ENCODE results near the gene ULK4. TPM values are rescaled to one million over a fixed set of nuclear protein-coding genes. Genes with fewer than 3 reads are reported as not detected.

Gene ULK4
- total RNA-seq, 4 donors from 2014 or later: 2.0 to 3.0 (median 2.3) TPM

DNA sequence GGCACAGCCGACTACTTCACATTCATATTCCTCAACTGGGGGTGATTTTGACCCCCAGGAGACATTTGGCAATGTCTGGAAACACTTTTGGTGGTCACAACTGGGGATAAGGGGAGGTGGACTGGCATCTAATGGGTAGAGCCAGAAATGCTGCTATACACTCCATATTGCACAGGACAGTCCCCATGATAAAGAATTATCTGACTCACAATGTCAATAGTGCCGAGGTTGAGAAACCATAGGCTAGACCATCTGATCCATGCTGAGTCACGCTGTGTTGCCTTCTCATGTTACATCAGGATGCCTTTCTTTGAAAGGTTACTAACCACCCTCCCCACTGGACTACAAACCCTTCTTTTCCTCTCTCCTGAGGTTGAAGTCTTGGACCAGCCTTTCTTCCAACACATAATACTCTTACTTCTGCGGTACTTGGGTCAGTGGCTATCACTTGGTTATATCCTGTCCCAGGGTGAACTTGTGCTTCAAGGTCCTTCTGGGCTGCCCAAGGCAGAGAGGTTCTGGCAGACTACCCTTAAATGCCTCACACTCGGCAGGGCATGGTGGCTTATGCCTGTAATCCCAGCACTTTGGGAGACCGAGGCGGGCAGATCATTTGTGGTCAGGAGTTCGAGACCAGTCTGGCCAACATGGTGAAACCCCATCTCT lies 693.8 kb downstream of the ULK4 start:
- no peaks in the 10 kb centered on the region for H3K4me1 ChIP-seq
- intact Hi-C loops (cut with DNase I; ENCODE audit: low total_unique reads): no loop called here
- in situ Hi-C loops (cut with MboI; ENCODE audit: low sequenced_read_pairs in 4 of 4): no loop called here

DNA sequence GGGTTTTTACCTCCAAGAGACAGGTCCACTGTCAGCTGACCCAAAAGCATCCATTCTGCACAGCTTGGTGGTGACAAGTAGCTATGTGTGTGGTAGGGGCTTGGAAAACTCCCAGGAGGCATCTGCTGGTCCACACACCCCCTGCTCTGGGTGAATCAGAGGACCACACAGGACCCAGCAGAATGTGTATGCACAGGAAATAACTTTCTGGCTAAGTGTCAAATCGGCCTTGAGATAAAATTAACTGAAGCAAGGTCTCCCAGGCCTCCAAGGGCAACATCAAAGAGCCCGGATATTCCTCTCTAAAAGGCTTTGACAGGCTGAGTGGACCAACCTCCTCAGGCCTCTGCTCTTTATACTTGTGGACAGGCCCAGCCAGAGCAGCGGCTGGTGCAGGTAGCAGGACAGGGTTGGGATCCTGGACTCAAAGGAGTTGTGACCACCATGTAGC lies 696.1 kb downstream of the ULK4 start:
- in situ Hi-C loops (cut with MboI; ENCODE audit: low sequenced_read_pairs in 4 of 4): no loop called here
- no peak overlapping the region for H3K4me3 ChIP-seq
- TF ChIP-seq, protein P1, sequence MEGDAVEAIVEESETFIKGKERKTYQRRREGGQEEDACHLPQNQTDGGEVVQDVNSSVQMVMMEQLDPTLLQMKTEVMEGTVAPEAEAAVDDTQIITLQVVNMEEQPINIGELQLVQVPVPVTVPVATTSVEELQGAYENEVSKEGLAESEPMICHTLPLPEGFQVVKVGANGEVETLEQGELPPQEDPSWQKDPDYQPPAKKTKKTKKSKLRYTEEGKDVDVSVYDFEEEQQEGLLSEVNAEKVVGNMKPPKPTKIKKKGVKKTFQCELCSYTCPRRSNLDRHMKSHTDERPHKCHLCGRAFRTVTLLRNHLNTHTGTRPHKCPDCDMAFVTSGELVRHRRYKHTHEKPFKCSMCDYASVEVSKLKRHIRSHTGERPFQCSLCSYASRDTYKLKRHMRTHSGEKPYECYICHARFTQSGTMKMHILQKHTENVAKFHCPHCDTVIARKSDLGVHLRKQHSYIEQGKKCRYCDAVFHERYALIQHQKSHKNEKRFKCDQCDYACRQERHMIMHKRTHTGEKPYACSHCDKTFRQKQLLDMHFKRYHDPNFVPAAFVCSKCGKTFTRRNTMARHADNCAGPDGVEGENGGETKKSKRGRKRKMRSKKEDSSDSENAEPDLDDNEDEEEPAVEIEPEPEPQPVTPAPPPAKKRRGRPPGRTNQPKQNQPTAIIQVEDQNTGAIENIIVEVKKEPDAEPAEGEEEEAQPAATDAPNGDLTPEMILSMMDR (IDR thresholded peaks at IDR 0.05 in 4 of 5, conservative IDR thresholded peaks at IDR 0.05 in 1 of 5): no peak
- no peak for TF ChIP-seq POLR2A (IDR thresholded peaks at IDR 0.05)
- H3K9me3 ChIP-seq: no peaks in the 10 kb centered on the region
- H3K27ac ChIP-seq: no peak overlapping the region
- no peaks in the 10 kb centered on the region for H3K36me3 ChIP-seq
- ATAC-seq: no peak
- no peaks in the 10 kb centered on the region for H3K27me3 ChIP-seq
- no peak for DNase-seq
- H3K4me1 ChIP-seq: no peaks in the 10 kb centered on the region
- intact Hi-C loops (cut with DNase I; ENCODE audit: low total_unique reads): no loop called here

More for the DNA sequence above, 693.8 kb downstream of the ULK4 start:
- DNase-seq (no peak), ATAC-seq (no peak)
- no peak overlapping the region for H3K4me3 ChIP-seq
- no peaks in the 10 kb centered on the region for H3K9me3 ChIP-seq
- TF ChIP-seq POLR2A (IDR thresholded peaks at IDR 0.05): no peak
- TF ChIP-seq, protein P1 (IDR thresholded peaks at IDR 0.05 in 4 of 5, conservative IDR thresholded peaks at IDR 0.05 in 1 of 5): no peak
- no peak overlapping the region for H3K27ac ChIP-seq
- no peaks in the 10 kb centered on the region for H3K36me3 ChIP-seq
- H3K27me3 ChIP-seq: no peaks in the 10 kb centered on the region

DNA sequence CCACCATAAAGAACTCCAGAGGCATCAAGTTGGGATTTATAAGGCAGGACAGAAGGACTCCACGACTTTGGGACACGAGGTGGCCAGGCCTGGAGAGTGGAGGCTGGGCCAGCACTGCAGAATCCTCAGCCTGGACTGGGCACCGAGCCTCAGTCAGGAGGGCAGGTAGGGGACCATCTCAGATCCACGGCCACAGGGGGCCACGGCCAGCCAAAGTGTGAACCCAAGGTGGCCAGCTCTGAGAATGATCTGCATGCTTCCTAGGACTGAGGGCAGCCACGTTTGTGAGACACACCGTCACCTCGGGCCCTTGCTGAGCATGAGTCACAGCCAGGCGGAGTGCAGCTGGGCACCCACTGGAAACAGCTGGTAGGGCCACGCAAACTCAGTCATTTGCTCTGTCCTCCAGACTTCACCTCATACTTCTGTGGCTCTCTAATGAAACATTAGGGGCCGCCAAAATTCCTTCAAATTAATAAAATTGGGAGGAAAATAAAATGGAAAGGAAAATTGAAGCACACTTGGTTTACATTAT lies 696.8 kb downstream of the ULK4 start:
- ATAC-seq: no peak
- DNase-seq: no peak
- TF ChIP-seq, protein P1 (IDR thresholded peaks at IDR 0.05 in 4 of 5, conservative IDR thresholded peaks at IDR 0.05 in 1 of 5): no peak
- no peak for TF ChIP-seq POLR2A (IDR thresholded peaks at IDR 0.05)
- Histone ChIP-seq H3K9me3 (no peaks in the 10 kb centered on the region), H3K27ac (no peak overlapping the region), H3K27me3 (no peaks in the 10 kb centered on the region), H3K4me1 (no peaks in the 10 kb centered on the region), H3K4me3 (no peak overlapping the region), H3K36me3 (no peaks in the 10 kb centered on the region)
- in situ Hi-C loops (cut with MboI; ENCODE audit: low sequenced_read_pairs in 4 of 4): no loop called here
- intact Hi-C loops (cut with DNase I; ENCODE audit: low total_unique reads): no loop called here

DNA sequence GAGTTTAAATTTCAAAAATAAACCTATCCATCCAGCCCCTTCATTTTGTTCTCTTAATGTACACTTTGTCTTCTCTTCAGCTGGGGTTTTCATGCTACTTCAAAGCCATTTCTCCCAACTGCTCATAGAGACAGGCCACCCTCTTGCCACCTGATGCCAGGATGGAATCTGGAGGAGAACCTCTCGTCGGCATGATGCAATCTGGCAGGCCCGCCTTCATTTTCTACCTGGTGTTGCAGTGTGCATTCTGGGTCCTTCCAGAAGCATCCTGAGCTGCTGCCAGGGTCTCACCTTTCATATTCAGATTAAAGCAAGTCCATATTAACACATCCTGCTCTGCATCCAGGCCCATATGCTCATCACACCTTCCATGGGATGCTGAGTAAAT lies 701.8 kb downstream of the ULK4 start:
- in situ Hi-C loops (cut with MboI; ENCODE audit: low sequenced_read_pairs in 4 of 4): no loop called here
- Histone ChIP-seq H3K36me3 (no peaks in the 10 kb centered on the region), H3K4me1 (no peaks in the 10 kb centered on the region), H3K27ac (no peak overlapping the region), H3K27me3 (no peaks in the 10 kb centered on the region), H3K4me3 (no peak overlapping the region), H3K9me3 (no peaks in the 10 kb centered on the region)
- TF ChIP-seq POLR2A (IDR thresholded peaks at IDR 0.05): no peak
- TF ChIP-seq, protein P1 (IDR thresholded peaks at IDR 0.05 in 4 of 5, conservative IDR thresholded peaks at IDR 0.05 in 1 of 5): no peak
- intact Hi-C loops (cut with DNase I; ENCODE audit: low total_unique reads): no loop called here
- DNase-seq (no peak), ATAC-seq (no peak)

Data from gastrocnemius medialis (tissue), 4 donors.